B cell (primary cell): ENCODE results near the gene SEMA3F. TPM values are rescaled to one million over a fixed set of nuclear protein-coding genes. Genes with fewer than 3 reads are reported as not detected.

Experiments
- ATAC-seq: fragments of 200-7000 bp; cut with Tn5 transposase; one replicate; pipeline ENCODE4 v1.10.0; 2021; ENCODE audit warnings: low read depth, mild to moderate bottlenecking, moderate number of reproducible peaks, moderate library complexity
- CTCF ChIA-PET: fragments of 350-600 bp; sonication (Branson Sonifier 250); formaldehyde crosslinking; loops from one replicate; lab custom pipeline; 2021; ENCODE audit warnings: antibody characterized with exemption, inconsistent platforms; lab: Charles Lee
- POLR2A ChIA-PET: fragments of 350-600 bp; sonication (Branson Sonifier 250); formaldehyde crosslinking; loops from one replicate; lab custom pipeline; 2021; ENCODE audit warnings: antibody characterized with exemption; lab: Charles Lee
- DNase-seq: peaks from one replicate; pipeline ENCODE4 v3.0.0; 2013
- H2AFZ ChIP-seq: 2 replicates; pipeline ENCODE4 v1.6.1; 2012; ENCODE audit warnings: mild to moderate bottlenecking, low read depth, low read length; ENCODE audit not compliant: insufficient read depth, poor library complexity, severe bottlenecking
- H3K27ac ChIP-seq, 2 donors: 1 replicate in 1 of 2; 2 replicates in 1 of 2; pipeline ENCODE4 v1.5.1; 2012 to 2013; ENCODE audit warnings: low read length in 2 of 2, mild to moderate bottlenecking in 2 of 2, moderate library complexity in 1 of 2
- H3K27me3 ChIP-seq, 4 experiments: fragments of 200-600 bp in 1 of 4; sonication (generic) in 1 of 4; replicated peaks in 1 of 4; 1 replicate in 2 of 4; 2 replicates in 2 of 4; pipeline versions ENCODE4 v1.6.1 to v1.7.0; 2013 to 2016; ENCODE audit warnings: low read length in 3 of 4, mild to moderate bottlenecking in 2 of 4, mixed read lengths in 1 of 4, moderate library complexity in 1 of 4; ENCODE audit not compliant: insufficient read depth in 4 of 4, control insufficient read depth in 3 of 4; ENCODE audit errors: control extremely low read depth in 1 of 4
- H3K36me3 ChIP-seq, 2 experiments: replicated peaks in 1 of 2; 1 replicate in 1 of 2; 2 replicates in 1 of 2; pipeline versions ENCODE4 v1.6.1 to v1.7.1; 2013; ENCODE audit warnings: low read length in 1 of 2; ENCODE audit not compliant: insufficient read depth in 2 of 2, control insufficient read depth in 1 of 2; ENCODE audit errors: control extremely low read depth in 1 of 2, extremely low read depth in 1 of 2
- H3K4me1 ChIP-seq, 2 donors: fragments of 200-600 bp in 1 of 2; sonication (generic) in 1 of 2; 1 replicate in 1 of 2; 2 replicates in 1 of 2; pipeline versions ENCODE4 v1.5.1 to v1.6.1; 2013 to 2017; ENCODE audit warnings: low read length in 2 of 2; ENCODE audit not compliant: control insufficient read depth in 2 of 2, insufficient read depth in 2 of 2
- H3K4me2 ChIP-seq: replicated peaks from 2 replicates; pipeline ENCODE3; 2012; ENCODE audit warnings: mild to moderate bottlenecking, low read depth, low read length; ENCODE audit not compliant: poor library complexity, severe bottlenecking
- H3K4me3 ChIP-seq, 5 experiments: fragments of 200-600 bp in 1 of 5; sonication (generic) in 1 of 5; 1 replicate in 3 of 5; 2 replicates in 2 of 5; pipeline versions ENCODE4 v1.5.1 to v1.7.0; 2011 to 2016; ENCODE audit warnings: low read length in 4 of 5, mild to moderate bottlenecking in 4 of 5, low read depth in 2 of 5, control low read depth in 1 of 5, moderate library complexity in 1 of 5; ENCODE audit not compliant: insufficient read depth in 1 of 5; ENCODE audit errors: control extremely low read depth in 1 of 5, extremely low read depth in 1 of 5
- H3K79me2 ChIP-seq: fragments of 200-600 bp; sonication (generic); one replicate; pipeline ENCODE4 v1.6.0; 2016; ENCODE audit warnings: low read length; ENCODE audit not compliant: control insufficient read depth, insufficient read depth
- H3K9ac ChIP-seq: fragments of 200-600 bp; sonication (generic); 2 replicates; pipeline ENCODE4 v1.6.1; 2017; ENCODE audit warnings: mild to moderate bottlenecking, low read length, moderate library complexity
- H3K9me3 ChIP-seq, 3 donors: one replicate each; pipeline versions ENCODE4 v1.6.1 to v1.7.1; 2013; ENCODE audit warnings: low read length in 2 of 3; ENCODE audit not compliant: control insufficient read depth in 2 of 3, insufficient read depth in 1 of 3; ENCODE audit errors: control extremely low read depth in 1 of 3
- H4K20me1 ChIP-seq: 2 replicates; pipeline ENCODE4 v1.6.0; 2012; ENCODE audit warnings: mild to moderate bottlenecking, low read length; ENCODE audit not compliant: insufficient read depth, control insufficient read depth, poor library complexity, severe bottlenecking
- H3K27ac Mint-ChIP-seq: one replicate; pipeline ENCODE4 v1.8.0; 2021; ENCODE audit warnings: mixed read lengths
- H3K27me3 Mint-ChIP-seq: one replicate; pipeline ENCODE4 v1.8.0; 2021; ENCODE audit warnings: mixed read lengths
- H3K4me1 Mint-ChIP-seq: one replicate; pipeline ENCODE4 v1.8.0; 2021; ENCODE audit warnings: mixed read lengths
- H3K4me3 Mint-ChIP-seq: one replicate; pipeline ENCODE4 v1.8.0; 2021; ENCODE audit warnings: mixed read lengths
- H3K9me3 Mint-ChIP-seq: one replicate; pipeline ENCODE4 v1.8.0; 2022; ENCODE audit warnings: mixed read lengths; ENCODE audit not compliant: insufficient read depth
- EZH2 ChIP-seq: IDR thresholded peaks from 2 replicates; pipeline ENCODE4 v1.6.1; 2012; ENCODE audit warnings: borderline replicate concordance, low read depth, mild to moderate bottlenecking, moderate library complexity, low read length; ENCODE audit not compliant: insufficient read depth, poor library complexity, severe bottlenecking
- WGBS: methylation state at CpG from one replicate; pipeline ENCODE4 v1.1.5; 2013; ENCODE audit warnings: missing lambda C conversion rate; ENCODE audit not compliant: insufficient coverage; 5-methylcytosine and 5-hydroxymethylcytosine counted together
- intact Hi-C: fragments of 100-400 bp; cut with micrococcal nuclease; formaldehyde crosslinking; loops from one replicate; pipeline ENCODE4 v1.10.0; 2022
- polyA plus RNA-seq: library from polyadenylated mRNA; depleted of rRNA; stranded (reverse); fragments of >200 nt; gene quantifications from 2 replicates; pipeline ENCODE4 v1.2.3, GENCODE V29; 2012
- total RNA-seq, 2 donors: library from RNA; stranded (reverse); fragments of 120-200 nt in 1 of 2; gene quantifications; 1 replicate in 1 of 2; 2 replicates in 1 of 2; pipeline versions ENCODE4 v1.2.3 to v1.2.4, GENCODE V29; 2013 to 2022
- TF ChIP-seq, protein P1 (sequence below): fragments of 200-600 bp; IDR thresholded peaks from one replicate; pipeline ENCODE4 v1.8.0; 2022; ENCODE audit warnings: antibody characterized with exemption, mild to moderate bottlenecking

Gene SEMA3F
- total and polyA plus RNA-seq, 2 donors (not counting 1 experiment from before 2014, with no cell fraction given): 0.27 TPM; not detected in 1

- Histone ChIP-seq H3K36me3 (peaks cover 0 to 24% of the 10 kb centered on the region in 2 experiments), H3K9ac (peak overlapping the region; percentile 78), H3K27me3 (no peaks in the 10 kb centered on the region), H3K4me3 (peak overlapping the region; percentile 70 to 100 (median 95)), H3K9me3 (no peaks in the 10 kb centered on the region), H3K79me2 (peaks cover 92% of the 10 kb centered on the region), H4K20me1 (peaks cover 52% of the 10 kb centered on the region), H3K4me2 (peak overlapping the region; percentile 97), H2AFZ (peak overlapping the region; percentile 71), H3K4me1 (peaks cover 43 to 50% of the 10 kb centered on the region in 2 donors), H3K27ac (peak overlapping the region; percentile 65 to 91)
- CTCF ChIA-PET: interaction anchor here (1.2 to 27.3 kb wide), 4 partner anchors 3 to 43 kb away, joined by 5 to 596 read pairs (median 302); partner anchors contain the start of gene GNAI2
- TF ChIP-seq EZH2: no peak
- TF ChIP-seq, protein P1, sequence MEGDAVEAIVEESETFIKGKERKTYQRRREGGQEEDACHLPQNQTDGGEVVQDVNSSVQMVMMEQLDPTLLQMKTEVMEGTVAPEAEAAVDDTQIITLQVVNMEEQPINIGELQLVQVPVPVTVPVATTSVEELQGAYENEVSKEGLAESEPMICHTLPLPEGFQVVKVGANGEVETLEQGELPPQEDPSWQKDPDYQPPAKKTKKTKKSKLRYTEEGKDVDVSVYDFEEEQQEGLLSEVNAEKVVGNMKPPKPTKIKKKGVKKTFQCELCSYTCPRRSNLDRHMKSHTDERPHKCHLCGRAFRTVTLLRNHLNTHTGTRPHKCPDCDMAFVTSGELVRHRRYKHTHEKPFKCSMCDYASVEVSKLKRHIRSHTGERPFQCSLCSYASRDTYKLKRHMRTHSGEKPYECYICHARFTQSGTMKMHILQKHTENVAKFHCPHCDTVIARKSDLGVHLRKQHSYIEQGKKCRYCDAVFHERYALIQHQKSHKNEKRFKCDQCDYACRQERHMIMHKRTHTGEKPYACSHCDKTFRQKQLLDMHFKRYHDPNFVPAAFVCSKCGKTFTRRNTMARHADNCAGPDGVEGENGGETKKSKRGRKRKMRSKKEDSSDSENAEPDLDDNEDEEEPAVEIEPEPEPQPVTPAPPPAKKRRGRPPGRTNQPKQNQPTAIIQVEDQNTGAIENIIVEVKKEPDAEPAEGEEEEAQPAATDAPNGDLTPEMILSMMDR: no peak
- Mint-ChIP-seq H3K27ac (peak overlapping the region; percentile 97), H3K27me3 (no peaks in the 10 kb centered on the region), H3K4me3 (peak overlapping the region; percentile 97), H3K4me1 (peaks cover 55% of the 10 kb centered on the region), H3K9me3 (no peaks in the 10 kb centered on the region)
- DNase-seq (no peak), ATAC-seq (no peak)
- 2% methylated on average over 13 of the region's 13 CpGs for WGBS
- POLR2A ChIA-PET: interaction anchor here (0.5 to 2.1 kb wide), 3 partner anchors 8 to 70 kb away, joined by 3 to 13 read pairs (median 11); no protein-coding TSS in a partner anchor
- intact Hi-C loops: loop anchor here (2.0 to 10.0 kb wide), 6 partner anchors 62 to 1519 kb away; partner anchors contain the start of genes APEH, HYAL2, HYAL3 and IP6K2
These were observed 81.5 kb downstream of the SEMA3F start for GRCh38 chr3:50236484-50237132.
